Measurements from ENCODE around the gene VOPP1. TPM values are rescaled to one million over a fixed set of nuclear protein-coding genes. Genes with fewer than 3 reads are reported as not detected.
"Not testable (repeated sequence)": the region's sequence is repeated elsewhere in the genome, so short reads cannot be mapped to it uniquely, and the experiment has no call there.

Gene VOPP1
- total RNA-seq, 1 donor from 2014 or later, result 155 TPM

DNA sequence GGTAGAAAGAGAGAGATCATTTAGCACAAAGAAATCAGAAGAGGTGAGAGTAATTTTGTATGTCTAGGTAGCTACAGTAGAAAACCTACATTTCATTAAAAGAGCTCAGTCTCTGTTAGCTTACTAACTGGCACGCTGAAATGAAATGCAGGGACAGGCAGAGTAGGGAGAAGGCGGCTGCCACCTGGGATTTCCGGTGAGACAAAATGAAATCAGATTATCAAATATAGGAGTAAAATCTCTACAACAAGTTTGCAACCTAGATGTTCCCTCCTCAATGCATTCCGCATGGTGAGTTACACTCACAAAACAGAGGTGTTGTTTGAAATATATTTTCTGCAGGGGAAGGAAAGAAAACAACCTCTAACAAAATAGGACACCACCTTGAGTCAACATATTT lies 55.9 kb downstream of the VOPP1 start:
- intact Hi-C loops (cut with micrococcal nuclease), result loop anchor here (2.0 to 5.0 kb wide), 4 partner anchors 42 to 84 kb away; partner anchors contain the start of gene VOPP1

DNA sequence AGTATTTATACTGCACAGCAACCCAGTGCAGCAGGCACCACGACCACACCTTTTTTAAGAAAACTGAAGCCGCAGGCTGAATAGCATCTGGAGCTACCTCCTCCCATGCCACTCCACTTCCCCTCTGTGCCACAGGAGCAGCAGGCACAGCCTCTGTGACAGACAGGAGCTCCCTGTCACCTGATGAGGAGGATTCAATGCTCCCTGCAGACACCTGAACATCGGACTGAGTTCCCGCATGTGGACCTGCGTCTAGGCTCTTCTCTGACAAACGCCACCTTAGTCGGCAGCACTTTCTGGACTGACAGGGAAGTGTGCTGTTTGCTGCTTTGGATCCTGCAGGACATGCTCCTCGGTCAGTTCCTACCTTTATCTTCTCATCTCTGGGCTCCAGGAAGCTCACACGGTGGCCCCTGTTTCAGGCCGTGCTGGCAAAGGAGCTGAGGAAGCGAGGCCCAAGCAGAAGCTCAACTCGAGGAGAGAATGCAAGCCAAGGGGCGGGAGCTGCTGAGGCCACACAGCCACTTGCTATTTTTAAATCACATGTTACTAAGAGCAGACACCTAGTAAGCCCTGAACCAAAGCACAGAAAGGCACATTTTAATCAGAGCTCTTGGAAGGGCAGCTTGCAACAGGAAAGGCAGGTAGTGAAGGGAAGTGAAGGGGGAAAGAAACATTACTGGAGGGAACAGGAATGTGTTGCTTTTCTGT lies 56.6 kb downstream of the VOPP1 start:
- intact Hi-C loops (cut with micrococcal nuclease), result loop anchor here (2.0 to 5.0 kb wide), 4 partner anchors 41 to 83 kb away; partner anchors contain the start of gene VOPP1

DNA sequence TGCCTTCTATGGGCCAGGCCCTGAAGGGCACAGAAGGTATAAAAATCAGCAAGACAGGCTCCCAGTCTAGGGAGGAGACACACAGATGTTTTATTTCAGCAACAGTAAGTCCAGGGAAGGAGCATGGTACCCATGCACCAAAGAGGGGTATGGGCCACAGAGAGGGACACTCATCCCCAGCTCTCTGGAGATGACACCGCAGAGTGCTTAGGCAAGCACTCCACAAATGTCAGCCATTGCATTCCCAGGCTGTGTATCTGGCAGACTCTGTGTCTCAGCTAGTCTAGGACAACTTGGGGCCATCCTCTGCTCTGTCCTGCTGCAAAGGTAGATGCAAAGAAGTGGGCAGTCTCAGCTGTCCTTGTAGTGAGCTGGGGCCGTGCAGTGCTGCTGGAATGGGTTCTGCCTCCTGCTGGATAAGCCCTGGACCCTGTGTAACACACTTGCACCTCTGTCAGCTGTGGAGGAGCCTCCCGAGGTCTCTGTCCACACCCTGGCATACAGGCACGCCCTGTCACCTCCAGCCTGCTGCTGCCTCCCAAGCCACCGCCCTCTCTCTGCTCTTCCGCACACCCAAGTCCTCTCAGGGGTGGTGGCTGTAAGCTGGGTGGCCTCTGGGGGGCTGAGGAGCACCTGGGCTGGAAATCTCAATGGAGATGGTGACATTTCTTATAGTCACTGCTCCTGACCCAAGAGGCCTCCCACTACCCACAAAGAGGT lies 57.6 kb downstream of the VOPP1 start:
- intact Hi-C loops (cut with micrococcal nuclease), result loop anchor here (5.0 kb wide), 2 partner anchors 58 to 83 kb away; partner anchors contain the start of gene VOPP1

DNA sequence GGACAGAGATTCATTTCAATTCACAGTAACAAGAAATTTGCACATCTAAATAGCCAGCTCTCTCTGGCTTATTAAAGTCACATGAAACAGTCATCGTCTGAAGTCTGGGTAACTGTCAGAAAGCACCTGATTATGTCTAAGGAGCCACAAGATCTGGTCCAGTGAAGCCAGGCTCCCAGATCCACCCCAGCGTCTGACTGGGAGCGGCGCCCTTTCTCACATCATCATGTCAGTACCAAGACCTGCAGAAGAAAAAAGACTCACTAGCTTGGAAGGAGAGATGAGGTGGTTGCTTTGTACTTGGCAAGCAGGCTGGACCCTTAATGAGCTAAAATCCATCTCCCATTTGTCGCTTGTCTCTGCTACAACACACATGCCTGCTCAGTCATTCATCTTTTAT lies 58.4 kb downstream of the VOPP1 start:
- intact Hi-C loops (cut with micrococcal nuclease), result no loop called here

DNA sequence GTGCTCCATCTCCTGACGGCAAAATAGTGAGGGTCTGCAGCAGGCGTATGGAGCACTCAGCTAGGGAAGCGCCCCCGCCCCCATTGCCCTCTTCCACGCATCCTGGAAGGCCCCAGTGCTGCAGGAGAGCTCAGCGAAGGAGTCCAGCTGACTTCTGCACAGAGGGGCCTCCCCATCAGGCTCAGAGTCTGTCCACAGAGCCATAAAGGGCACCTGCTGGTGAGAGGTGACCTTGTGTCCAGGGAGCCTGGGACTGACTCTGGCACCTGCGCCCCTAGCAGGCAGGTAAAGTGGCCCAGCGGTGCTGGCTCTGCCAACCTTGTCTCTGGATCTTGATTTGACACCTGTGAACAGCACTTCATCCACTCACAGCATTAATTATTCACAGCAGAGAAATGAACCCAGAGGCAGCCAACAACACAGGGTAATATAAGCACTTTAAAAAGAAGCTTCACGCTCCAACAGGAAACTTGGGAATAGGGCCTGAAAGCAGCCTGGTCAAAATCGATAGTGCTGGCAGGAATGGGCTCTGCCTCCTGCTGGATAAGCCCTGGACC lies 59.6 kb downstream of the VOPP1 start:
- intact Hi-C loops (cut with micrococcal nuclease), result no loop called here

DNA sequence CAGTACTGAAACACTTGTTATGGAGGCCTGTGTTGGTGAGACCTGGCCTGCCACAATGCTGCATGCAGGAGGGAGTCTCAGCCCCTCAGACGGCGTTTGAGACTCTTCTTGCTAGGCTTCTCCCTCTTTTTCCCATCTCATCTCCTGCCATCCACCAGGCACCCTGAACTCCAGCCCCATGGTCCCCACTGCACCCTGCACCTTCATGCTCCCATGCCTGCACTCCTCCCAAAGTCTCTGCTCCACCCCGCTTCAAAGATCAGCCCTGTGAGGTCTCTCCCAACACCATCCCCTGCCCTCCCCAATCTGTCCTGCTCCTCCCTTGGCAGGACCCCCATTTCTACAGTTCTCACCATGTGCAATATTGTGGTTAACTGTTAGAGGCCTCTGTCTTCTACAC lies 61.7 kb downstream of the VOPP1 start:
- intact Hi-C loops (cut with micrococcal nuclease), result no loop called here

DNA sequence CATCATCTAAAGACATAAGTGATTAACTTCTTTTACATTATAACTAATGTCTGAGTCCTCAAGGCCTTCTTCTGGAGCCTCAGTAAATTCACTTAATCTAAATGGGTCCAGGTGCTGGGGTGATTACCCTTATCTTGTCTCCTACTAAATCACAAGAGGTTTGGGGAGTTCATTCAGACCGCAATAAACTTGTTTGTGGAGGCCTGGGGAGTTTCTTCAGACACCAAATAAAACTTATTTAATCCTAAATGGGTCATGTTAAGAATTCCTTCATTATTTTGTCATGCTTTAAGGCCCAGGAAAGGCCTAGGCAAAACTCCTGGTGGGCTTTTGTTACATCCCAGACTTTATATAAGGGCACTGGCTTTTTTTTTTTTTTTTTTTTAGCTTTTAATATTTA lies 62.1 kb downstream of the VOPP1 start:
- intact Hi-C loops (cut with micrococcal nuclease), result not testable (repeated sequence)

DNA sequence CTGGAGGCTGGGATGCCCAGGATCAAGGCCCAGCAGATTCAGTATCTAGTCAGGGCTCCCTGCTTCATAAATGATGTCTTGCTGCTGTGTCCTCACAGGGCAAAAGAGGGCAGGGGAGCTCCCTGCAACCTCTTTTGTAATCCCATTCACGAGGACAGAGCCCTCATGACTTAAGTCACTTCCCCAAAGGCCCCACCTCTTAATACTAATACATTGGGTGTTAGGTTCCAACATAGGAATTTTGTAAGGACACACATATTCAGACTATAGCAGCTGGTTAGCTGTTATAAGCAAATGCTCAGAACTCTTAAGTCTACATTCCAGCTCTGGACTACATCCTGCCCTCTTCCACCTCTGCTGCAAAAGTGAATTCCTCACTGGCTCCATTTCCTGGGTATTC lies 63.0 kb downstream of the VOPP1 start:
- intact Hi-C loops (cut with micrococcal nuclease), result no loop called here

DNA sequence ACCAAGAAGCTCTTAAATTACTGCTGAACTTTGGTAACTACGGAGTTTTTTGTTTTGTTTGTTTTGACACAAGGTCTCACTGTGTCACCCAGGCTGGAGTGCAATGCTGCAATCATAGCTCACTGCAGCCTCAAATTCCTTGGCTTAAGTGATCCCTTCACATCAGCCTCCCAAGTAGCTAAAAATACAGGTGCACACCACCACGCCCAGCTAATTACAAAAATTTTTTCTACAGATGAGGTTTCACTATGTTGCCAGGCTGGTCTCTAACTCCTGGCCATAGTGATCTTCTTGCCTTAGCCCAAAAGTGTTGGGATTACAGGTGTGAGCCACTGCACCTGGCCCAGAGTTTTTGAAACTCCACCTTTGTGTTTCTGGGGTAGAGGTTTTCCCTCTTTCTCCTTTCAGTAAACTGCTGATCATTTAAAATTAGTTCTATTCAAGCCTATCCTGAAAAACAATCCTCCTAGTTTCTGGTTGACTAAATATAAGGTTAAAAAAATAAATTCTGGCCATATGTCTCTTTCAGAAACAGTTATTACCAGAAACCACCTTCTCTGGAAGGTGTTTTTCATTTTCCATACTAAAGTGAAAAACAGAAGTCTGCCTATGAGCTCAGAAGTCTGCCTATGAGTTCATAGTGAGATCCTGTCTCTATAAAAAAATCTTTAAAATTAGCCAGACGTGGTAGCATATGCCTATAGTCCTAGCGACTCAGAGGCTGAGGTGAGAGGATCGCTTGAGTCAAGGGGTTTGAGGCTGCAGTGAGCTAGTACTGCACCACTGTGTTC lies 63.9 kb downstream of the VOPP1 start:
- intact Hi-C loops (cut with micrococcal nuclease), result no loop called here

DNA sequence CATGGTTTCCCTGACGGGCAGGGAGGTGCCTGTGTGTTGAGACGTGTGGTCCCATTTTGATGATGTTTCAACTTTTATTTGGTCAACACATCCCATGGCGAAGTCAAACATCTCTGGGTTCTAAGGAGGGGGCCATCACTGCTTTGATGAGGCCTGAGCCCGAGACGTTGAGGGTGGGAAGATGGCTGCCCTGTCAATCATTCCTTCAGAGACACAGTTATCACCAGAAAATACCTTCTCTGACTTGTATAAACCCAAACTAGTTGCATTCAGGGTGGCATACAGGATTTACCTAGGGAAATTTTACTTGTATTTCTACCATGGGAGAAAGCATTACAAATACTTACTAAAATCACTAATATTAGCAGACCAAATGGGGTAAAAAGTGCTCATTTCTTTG lies 64.6 kb downstream of the VOPP1 start:
- intact Hi-C loops (cut with micrococcal nuclease), result no loop called here

DNA sequence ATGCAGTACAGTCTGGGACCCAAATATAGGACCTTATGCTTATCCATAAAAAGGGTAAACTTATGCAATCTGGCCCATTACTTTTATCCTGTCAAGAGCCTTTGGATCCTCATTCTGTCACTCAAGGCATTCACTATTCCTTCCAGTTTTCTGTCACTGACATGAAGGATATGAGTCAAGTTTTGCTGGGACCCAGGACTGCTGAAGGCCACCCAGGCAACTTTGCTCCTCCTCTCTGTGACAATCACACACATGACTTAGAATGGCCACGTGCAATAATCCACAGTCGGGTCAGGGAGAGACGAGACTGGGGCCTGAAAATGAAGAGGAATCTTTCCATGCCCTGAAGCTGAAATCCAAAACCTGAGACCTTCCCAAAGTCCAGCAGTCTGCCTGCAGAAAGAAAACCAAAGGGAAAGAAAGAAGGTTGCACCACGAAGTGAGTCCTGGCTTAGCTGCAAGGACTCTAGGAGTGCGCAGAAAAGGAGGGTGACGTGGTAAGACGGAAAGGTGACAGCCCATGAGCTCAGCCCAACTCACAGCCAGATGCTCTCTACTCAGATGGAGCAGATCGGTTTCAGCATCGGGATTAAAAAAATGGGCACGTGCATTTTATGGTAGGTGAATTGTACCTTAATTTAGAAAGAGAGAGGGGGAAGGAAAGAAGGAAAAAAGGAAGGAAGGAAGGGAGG lies 67.2 kb downstream of the VOPP1 start:
- intact Hi-C loops (cut with micrococcal nuclease), result no loop called here

DNA sequence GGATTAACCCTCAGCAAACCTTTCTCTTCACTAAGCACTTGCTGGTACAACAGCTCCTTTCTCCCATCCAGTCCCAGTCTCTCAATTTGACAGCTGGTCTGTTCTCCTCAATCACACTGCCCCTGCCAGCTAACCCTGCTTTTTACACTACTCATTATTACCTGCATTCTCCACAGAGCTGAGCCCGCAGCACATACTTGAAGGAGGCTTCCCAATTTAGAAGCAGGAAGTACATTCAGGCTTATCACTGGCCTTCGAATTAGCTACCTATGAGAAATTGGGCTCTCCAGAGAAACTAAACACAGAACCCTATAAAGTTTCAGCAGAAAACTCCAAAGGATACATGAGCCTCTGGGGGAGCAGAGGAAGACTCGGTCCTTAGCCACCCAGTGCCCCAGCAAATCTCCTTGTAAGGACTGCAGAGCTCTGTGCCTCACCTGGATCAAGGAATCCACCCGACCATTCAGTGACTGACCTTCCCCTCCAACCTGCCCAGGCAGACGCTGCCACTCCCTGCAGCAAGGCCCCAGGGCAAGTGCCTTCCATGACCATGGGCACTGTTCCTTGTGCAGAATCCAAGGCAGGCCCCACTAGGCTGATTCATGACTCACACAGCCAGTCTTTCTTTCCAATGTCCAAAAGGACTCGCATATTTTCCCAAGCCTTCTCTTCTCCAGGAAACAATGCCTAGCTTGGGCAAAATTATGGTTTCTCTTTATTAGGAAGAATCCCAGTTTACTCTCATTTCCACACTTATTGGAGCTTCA lies 68.0 kb downstream of the VOPP1 start:
- intact Hi-C loops (cut with micrococcal nuclease), result no loop called here

DNA sequence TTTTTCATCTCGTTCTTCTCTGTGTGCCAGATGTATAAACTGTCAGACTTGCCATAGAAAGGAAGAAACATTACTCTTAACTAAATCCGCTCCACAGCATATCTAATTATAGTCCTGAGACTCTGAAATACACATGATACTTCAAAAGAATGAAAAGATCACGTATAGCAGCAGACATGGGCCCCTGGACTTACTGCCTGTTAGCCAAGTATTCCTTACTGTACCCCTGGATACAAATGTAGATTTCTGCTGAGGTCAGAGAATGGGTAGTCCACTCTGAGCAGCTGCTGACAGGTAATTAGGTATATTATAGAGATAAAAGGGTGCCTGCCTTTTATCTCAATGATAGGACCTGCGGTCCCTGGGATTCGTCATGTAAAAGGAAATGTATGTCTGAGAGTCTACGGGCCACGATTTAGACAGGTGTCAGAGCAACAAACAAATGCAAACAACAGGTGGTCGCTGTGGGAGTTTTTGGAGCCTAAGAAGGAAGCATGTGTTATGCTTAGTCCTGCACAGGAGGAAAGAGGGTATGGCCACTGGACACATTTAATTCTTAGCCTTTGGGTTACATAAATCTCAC lies 69.4 kb downstream of the VOPP1 start:
- intact Hi-C loops (cut with micrococcal nuclease), result no loop called here

DNA sequence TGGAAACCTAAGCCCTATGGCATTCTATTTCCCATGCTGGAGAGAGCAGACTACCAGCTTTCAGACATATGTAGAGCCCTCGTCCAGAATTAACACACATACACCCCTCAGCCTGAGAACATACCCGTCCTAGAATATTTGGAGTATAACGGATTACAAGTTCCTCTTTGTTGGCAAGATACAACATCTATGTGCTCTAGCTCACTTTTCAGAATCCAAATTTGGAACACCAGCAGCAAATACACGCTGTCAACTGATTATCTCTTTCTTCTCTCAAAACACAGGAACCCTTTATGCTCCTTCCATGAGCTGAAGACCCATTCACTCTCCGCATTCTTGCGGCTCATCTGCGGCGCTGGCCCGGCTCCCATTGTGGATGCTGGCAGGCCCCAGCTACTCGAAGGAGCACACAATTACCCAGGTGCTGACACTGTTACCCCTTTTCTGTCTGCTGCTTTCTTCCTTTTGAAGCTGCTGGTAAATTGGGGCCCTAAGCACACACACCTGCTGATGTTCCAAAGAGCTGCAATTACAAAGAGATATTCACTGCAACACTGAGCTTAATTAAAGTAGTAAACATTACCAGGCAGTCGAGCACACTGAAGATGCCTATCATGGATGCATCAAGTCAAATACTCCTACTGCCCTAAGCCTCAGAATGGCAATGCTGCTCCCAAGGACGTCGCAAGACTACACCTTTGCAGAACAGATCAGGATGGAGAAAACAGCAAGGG lies 70.0 kb downstream of the VOPP1 start:
- intact Hi-C loops (cut with micrococcal nuclease), result no loop called here

DNA sequence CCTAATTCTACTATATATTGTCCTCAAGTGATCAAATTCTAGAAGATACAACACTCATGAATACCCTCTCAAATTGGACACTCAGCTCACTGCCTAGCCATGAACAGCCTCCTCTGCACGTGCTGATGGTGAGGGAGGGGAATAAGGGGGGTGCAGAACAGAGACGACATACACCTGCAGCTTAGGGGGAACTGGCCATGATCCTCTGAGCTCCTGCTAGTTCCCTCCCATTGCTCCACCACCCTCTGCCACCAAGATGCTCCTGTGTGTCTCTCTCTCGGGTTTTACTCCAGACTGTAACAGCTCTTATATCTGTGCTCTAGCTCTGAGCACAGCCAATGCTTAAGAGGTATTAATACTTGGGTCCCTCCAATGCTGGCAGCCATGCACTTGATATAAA lies 70.7 kb downstream of the VOPP1 start:
- intact Hi-C loops (cut with micrococcal nuclease), result no loop called here

DNA sequence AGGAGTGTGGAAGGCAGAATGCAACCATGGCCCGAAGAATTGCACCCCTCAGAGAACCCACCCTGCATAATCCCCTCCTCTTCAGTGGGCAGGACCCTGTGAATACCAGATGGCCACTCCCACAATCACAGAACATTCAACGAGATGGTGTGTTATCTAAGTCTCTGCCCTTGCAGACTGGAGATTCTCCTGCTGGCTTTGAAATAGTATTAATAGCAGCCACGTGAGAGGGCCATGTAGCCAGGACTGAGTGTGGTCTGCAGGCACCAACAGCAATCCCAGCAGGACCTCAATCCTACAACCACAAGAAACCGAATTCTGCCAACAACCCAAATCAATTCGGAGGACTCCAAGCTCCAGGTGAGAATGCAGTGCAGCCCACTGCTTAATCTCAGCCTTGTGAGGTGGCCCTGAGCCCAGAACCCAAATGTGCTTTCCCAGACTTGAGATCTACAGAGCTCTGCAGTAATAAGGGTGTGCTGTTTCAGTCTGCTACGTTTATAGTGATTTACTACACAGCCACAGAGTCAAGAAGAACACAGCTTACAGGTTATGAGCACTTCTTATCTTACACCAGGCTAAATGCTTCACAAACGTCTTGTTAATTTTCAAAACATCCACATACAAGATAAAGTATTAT lies 72.1 kb downstream of the VOPP1 start:
- intact Hi-C loops (cut with micrococcal nuclease), result no loop called here

DNA sequence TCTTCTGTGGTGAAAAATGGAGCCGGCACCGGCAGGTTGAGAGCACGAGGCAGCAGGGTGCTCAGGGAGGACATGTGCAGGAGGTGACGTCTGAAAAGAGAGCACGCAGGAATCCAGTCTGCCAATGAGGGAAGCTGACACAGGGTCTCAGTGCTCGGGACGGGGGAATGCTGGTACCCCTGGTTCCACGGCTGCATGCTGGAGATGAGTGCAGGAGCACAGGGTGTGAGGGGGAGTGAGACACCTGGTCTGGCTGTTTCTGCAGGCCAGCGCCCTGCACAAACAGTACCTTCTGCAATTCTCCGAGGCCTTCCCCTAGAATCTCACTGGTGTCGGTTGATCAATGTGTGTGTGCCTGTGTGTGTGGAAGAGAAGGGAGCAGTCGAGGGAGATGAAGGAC lies 72.7 kb downstream of the VOPP1 start:
- intact Hi-C loops (cut with micrococcal nuclease), result no loop called here

DNA sequence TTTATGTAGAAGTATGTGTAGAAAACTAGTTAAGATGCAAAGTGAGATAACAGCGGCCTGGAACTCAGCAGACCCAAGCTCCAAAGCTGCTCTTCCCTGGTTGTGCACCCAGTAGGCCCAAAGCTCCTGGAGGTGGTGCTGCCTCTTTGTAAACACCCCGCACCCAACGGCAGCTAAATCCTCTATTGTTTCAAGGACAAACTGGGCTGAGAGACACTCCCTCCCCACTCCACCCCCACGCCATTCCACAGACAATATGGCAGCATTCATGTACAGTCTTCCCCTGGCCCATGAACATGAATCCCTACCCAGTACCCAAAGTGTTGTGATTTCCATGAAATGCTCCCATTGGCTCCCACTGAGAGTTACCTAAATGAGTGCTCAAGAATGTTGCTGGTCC lies 73.5 kb downstream of the VOPP1 start:
- intact Hi-C loops (cut with micrococcal nuclease), result no loop called here

DNA sequence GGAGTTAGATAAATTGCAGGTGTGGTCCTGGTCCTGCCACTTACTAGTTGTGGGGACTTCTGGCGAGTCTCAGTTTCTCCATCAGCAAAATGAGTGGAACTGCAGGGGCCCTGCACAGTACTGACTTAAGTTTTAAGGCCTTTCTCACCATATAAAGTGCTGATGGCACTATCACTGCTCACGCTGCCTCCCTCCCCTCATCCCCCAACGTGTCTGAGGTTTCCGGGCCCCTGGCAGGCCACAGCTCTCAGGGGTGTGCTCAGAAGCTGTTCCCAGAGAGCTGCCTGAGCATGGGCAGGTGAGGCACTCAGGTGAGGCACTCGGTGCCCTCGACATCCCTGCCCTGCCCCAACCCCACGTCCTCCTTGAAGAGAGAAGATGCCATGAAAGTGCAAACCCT lies 74.2 kb downstream of the VOPP1 start:
- intact Hi-C loops (cut with micrococcal nuclease), result no loop called here
